GM19452 (cell line): ENCODE data around the gene AFAP1L2.

Source experiments
- ATAC-seq: cut with Tn5 transposase; IDR thresholded peaks from one replicate; pipeline ENCODE4 v1.9.1; 2021; ENCODE audit not compliant: unreplicated experiment

AFAP1L2 gene

DNA sequence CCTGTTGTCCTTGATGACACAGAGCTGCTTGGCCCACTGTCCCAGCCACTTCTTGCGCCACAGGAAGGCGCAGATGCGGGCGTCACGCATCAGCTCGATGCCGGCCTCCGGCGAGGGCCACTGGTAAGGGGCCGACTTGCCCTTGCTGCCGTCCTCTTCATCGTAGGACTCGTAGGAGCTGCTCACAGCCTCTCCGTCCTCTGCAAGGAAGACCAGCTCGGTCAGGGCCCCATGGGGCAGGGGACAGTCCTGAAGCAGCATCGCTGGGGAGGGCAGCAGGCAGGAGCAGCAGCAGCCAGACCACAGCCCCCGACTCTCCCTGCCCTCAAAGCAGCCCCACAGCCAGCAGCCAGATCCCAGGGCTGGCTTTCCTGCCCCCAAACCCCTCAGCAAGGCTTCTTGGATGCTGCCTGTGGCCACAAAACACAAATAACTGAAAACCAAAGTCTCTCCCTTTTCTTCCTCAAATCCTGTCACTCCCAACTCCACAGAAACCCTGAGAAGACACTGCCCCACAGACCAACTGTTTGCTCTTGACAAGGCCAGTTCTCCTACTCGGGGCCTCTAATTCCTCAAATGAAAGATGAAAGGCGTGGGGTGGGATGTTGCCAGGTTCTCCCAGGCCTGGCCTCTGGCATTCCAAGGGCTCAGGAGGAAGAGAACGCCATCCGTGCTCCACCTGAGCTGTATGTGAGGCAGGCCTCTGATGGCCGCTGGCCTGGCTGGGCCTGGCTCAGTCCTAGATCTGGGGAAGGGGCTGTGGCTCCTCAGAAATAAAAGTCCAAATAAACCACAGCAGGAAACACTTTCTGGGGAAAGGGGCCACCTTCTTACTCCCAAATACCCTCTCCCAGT is 88.5 kb downstream of the AFAP1L2 start:
- ATAC-seq = no peak

DNA sequence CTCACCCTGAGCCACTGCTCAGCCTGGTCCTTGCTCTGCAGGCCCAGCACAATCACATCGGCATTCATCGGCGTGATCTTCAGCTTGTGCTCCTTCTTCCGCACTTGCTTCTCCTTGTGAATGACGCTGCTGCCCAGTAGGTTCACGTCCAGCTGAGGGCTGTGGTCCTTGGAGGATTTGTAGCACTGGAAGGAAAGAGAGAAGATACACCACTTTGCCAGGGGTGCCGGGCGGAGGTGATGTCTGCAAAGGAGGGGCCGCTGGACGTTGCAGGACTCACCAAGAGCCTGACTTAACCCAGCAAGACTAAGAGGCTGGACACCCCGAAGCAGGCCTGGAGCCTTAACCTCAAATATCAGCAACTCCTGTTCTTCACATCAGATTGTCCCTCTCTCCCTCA is 90.4 kb downstream of the AFAP1L2 start:
- ATAC-seq = no peak

DNA sequence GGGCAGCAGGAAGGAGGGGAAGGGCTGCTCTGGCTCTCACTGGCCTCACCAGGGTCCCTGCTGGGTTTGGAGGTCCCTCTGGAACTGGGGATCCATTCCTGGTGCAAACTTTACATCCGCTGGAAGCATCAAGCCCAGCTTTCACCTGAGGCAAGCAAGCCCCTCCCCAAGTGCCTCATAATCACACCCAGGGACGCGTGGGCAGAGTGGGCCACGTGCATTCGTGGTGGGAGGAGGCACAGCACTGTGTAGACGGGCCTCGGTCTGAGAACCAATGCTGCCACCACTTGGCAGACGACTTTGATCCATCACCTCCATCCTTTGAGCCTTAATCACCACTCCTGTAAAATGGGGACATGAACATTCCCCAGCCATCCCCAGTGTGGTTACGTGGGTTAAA is 91.2 kb downstream of the AFAP1L2 start:
- ATAC-seq = no peak

DNA sequence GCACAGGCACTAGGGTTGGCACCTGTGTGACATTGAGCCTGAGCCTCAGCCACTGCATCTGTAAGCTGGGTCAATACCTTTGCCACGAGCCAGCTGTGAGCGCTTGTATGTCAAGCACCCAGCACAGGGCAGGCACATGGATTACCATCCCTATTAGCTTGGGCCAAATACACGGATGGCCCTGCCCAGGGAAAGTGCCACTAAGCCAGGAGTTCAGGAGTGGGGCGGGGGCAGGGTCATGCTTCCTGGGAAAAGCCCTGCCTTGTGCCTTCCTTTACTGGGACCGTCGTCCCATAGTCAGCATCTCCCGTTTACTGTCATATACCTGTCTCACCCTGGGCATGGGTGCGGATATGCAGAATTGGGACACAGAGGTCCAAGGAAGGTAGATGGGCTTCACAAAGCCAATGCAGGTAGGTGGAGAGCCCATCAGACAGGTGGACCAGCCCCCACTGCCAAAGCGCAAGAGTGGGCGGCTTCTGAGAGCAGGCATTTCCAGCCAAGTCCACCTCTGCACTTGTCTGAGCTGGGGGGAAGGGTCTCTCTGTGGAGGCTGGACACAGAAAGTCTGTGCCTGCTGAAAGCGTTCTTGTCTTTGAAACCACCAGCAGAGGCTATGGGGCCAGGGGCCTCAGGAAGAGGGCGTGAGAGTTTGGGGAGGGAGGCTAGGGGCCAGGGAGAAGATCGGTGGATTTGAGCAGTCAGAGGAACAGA is 92.6 kb downstream of the AFAP1L2 start:
- ATAC-seq = no peak

DNA sequence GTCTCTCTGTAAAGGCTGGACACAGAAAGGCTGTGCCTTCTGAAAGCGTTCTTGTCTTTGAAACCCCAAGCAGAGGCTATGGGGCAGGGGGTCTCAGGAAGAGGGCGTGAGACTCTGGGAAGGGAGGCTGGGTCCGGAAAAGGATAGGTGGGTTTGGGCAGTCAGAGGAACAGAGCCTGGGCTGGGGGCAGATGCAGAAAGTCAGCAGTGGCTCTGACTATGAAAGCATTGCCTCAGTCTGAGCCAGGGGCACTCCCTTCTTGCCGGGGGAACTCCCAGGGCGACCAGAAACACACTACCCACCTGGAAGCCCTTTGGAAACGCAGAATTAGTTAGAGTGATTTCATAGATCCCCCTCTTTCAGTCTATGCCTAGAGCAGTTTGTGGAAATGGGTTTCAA is 93.3 kb downstream of the AFAP1L2 start:
- no peak for ATAC-seq

DNA sequence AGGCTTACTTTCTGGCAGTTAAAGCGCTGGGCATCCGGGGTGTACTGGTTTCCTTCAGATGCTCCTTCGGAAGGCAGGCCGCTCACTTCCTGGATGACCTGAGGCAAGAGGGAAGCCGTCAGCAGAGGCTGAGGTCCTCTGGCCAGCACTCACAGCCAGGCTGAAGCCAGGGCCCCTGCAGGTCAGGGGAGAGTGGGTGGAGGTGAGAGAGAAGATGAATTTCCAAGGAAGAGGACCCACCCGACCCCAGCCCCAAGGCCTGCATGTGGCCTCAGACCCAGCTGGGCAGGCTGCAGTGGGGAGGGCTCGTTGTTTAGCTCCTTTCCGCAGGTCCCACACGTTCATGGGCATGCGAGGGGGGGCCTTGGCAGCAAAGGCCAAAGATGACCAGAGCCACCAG is 94.0 kb downstream of the AFAP1L2 start:
- no peak for ATAC-seq

DNA sequence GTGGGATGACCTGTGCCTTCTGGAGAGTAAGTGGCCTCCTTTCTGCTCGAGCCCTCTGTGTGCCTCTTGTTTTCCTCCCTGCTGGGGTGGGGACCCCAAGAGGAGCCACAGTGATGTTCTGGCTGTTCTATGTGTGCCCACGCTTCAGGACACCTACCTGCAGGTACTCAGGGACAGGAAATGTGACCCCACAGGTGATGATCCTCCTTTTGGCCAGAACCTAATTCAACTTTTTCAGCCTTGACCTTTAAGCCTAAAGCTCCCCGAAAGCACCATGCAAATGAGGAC is 95.0 kb downstream of the AFAP1L2 start:
- ATAC-seq = no peak

DNA sequence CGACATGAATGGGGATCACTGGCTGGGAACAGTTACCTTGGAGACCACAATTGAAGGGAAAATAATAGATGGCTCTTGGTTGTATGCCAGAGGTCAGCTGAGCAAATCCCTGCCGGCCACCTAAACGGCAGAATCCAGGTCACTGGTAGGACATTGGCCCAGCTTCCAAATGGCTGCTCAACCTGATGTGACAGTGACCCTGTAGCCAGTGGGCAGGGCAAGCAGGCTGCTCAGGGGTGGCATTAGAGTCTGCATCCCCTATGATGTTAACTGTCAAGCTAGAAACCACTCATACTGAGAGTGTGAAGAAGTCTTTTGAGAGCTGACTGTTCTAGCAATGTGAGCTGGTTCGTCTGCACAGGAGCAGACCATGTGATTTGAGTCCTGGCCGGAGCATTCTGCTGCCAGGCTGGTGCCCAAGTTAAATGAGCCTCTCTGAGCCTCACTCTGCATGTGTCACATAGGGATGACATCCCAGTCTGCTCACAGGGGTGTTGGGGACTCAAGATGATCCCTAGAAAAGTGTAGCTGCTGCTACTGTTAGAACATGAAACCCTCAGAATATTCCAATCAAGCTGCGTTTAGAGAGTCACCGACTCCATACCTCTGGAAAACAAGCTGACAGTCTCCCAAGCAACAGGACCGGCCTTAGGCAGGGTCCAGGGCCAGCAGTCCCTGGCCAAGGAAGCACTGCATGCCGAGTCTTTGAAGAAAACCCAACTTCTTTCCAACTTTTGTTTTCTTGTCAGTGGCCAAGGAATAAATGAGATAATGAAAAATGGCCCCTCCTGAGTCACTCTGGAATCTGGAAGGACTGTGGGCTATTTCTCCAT is 95.6 kb downstream of the AFAP1L2 start:
- no peak for ATAC-seq

DNA sequence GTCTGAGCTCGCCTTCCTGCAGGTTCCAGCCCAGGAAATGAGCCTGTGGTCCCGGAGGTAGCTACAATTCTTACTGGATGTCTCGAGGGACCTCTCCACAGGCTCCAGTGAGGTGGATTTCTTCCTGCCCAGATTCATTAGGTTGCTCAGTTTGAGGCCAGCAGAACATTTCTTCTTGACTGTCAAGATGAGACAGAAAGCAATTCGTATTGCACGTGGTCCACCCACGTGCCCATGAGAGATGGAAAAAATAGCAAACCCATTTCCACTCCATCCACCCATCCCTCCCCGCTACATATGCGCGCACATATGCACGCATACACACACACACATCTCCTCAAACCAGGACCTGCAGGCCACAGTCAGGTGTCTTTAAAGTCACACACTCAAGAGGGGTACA is 96.6 kb downstream of the AFAP1L2 start:
- ATAC-seq = no peak

DNA sequence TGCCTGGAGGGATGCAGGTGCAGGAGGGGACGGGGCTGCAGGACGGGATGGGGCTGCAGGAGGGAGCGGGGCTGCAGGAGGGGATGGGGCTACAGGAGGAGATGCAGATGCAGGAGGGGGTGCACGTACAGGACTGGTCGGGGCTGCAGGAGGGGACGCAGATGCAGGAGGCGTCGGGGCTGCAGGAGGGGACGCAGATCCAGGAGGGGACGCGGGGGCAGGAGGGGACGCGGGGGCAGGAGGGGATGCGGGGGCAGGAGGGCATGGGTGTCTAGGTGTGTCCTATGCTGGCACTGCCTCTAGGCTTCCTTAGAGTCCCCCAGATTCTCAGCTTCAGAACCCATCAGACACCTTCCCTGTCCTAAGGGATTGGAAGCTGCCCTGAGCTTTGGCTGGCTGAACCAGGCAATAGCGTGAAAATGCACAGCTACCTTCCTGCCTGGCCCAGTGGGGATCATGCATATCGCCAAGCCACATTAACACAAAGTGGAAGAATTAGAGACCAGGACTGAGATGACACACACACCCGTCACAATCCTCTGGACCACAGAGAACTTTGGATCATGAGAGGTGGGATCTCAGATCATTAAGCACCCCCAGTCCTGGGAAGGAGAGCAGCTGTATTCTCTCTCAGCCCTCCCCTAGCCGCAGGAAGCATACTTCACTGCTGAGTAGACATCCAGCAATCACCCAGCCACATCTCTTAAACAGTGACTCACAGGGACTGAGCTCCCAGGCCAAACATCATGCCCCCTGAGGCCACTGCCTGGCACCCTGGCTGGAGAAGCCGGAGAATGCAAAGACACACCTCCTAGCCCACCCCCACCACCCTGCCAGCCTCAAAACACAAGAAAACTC is 98.0 kb downstream of the AFAP1L2 start:
- ATAC-seq = no peak

DNA sequence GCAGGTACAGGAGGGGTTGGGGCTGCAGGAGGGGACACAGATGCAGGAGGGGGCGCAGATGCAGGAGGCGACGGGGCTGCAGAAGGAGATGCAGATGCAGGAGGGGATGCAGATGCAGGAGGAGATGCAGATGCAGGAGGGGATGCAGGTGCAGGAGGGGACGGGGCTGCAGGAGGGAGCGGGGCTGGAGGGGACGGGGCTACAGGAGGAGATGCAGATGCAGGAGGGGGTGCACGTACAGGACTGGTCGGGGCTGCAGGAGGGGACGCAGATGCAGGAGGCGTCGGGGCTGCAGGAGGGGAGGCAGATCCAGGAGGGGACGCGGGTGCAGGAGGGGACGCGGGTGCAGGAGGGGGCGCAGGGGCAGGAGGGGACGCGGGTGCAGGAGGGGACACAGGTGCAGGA is 98.8 kb downstream of the AFAP1L2 start:
- no peak for ATAC-seq

DNA sequence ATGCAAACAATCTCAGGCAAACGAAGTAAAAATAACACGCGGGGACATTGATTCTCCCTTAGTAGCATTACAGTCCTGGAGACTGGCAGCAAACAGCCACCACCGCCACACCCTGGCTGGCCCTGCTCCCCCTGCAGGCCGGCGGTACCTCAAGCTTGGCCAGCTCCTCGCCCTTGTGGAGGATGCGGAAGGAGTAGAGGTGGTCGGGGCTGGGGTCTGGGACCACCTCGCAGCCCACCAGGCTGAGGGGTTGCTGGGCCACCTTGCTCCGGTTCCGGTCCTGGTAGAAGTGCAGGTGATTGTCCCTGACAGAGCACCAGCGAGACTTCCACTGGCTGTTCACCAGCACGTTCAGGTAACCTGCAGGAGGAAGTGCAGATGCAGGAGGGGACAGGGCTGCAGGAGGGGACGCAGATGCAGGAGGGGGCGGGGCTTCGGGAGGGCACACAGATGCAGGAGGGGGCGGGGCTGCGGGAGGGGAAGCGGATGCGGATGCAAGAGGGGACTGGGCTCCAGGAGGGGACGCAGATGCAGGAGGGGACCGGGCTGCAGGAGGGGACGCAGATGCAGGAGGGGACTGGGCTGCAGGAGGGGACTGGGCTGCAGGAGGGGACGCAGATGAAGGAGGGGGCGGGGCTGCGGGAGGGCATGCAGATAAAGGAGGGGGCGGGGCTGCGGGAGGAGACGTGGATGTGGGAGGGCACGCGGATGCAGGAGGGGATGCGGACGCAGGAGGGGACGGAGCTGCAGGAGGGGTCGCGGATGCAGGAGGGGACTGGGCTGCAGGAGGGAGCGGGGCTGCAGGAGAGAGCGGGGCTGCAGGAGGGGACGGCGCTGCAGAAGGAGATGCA is 99.5 kb downstream of the AFAP1L2 start:
- ATAC-seq = peak; percentile 64

DNA sequence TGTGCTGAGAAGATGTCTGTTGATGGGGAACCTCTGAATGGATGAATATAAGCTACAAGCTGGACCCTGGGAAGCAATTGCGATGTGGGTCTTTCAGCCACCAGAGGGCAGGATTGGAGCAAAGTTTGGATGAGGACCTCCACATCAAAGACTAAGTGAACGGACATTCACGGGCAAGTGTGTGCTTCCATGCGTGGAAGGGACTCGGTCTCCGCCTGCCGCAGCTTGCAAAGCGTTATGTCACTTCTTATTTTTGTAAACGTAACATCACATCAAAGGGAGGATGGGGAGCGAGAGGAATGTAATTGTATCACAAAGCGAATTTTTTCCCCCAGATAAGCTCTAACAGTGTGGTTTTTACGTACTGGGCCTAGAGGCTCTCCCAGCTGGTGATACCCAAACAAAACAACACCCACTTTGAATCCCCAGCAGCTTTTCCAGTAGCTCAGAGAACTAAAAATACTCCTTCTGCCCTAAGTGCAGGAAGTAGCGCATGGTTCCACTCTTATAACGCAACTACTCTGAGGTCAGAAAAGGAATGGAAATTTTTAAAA is 100.2 kb downstream of the AFAP1L2 start:
- ATAC-seq = peak; percentile 82

DNA sequence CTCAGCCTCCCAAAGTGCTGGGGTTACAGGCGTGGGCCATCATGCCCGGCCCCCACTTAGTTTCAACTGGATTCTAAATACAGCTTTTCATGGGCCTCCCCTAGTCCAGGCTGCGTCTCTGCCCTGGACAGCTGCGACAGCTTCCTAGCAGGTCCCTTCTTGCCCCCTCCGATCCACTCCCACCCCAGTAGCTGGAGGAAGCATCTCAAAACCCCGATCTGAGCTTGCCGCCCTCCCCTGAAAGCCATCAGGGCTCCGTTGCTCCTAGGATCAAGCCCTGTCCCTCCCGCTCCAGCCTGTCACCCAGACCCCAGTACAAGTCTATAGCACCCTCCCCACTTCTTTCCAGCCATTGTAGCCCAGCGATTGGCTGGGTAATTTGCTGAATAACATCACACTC is 100.7 kb downstream of the AFAP1L2 start:
- ATAC-seq = peak; percentile 6

DNA sequence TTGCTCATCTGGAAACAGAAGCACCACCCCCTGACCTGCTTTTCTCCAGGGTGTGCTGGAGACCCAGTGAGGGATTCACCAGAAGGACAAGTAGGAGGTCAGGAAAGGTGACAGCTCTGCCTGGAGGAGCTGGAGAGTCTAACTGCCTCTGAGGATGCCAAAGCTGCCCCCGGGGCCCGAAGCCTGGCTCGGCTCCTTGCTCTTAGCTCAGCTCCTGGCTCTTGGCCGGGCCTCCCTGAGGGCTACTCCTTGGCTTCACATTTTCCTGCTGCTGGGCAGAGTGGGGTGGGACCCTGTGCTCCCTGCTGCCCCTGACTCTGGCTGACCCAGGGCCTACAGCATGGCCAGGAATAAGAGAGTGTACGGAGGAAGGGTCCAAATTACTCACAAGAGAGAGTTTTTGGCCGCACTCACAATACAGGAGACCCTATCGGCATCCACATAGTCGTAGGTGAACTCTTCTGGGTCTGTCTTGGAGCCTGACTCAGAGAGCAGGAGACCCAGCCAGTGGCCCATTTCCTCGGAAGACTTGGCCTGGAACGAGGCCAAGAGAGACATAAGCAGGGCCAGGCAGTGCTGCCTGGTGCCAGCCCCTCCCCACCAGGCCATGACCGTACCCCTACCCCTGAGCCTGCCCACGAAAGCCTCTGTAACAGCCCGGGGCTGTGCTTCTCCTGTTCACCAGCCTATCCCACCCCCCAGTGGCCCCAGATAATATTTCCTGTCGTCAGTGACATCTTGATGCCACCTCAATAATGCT is 102.2 kb downstream of the AFAP1L2 start:
- no peak for ATAC-seq

DNA sequence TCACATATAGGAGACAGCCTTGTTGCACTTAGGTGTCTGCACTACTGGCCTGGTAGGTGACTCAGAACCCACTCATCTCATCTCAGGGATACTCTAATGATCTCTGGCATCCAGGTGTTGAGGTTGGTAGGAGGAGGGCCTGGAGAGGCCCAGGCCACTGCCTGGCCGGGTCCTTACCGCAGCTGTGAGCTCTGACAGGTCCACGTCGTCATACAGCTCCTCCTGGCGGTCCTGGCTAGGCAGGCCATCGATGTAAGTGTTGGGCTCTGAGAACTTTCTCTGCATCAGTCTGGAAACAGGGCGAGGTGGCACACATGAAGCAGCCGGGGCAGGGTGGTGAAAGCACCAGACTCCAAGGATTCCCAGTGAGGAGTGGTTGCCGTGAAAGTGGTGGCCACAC is 103.1 kb downstream of the AFAP1L2 start:
- no peak for ATAC-seq

DNA sequence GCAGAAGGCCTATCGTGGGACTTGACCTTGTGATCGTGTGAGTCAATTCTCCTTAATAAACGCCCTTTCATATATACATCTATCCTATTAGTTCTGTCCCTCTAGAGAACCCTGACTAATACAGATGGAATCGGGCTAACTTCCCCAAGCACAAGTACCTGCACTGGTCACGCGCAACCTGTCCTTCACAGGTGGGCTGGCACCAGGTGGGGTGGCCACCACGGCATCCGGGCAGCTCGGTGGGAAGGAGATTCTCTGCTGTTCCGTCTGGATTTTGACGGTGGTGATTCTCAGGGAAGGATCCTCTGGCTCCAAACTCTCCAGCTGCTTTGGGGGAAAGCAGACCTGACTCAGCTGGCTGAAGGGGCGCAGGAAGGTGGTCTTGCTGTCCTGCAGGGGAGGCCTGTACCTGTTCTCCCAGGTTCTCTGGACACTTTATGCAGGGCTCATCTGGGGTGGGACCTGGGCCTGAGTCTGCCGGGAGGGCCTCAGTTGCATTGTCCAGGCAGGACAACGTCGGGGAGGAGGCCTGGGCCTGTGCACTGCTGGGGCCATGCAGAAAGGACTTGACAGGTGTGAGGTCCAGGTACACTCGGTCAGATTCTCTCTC is 104.2 kb downstream of the AFAP1L2 start:
- no peak for ATAC-seq

DNA sequence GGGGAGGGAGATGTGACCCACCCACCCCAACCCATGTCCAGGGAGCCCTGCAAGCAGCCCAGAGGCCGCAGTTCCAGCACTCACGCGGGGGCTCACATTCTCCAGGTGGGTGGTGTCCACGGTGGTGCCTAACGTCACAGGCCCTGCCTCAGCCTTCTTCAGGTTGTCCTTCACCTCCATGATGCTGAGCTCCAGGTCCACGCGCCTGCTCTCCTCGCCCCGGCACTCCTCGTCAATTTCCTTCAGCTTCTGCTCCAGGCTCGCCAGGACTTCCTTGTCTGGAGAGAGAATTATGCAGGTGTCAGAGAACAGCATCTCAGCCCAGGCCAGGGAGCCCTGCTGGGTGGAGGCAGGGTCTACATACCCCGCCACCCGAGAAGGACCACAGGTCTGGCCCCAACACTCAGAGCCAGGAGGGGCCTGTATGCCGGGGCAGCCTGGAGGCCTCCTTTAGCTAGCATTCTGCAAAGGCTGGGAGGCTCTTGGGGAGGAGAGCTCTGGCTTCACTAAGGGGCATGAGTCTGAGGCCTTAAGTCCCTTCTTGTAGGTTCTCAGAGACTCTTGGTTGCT is 107.1 kb downstream of the AFAP1L2 start:
- ATAC-seq = no peak
